Stimulated activated CD4-positive, alpha-beta T cell treated with anti-CD3 and anti-CD28 coated beads, Interleukin-2, amount 100 ng/mL, for 48 hours (primary cell): Measurements from ENCODE around the gene UGT2A1.

ENCODE experiments used
- DNase-seq, 2 donors: peaks; one replicate each; pipeline ENCODE4 v3.0.0-alpha.2; 2020

UGT2A1 gene

GRCh38 chr4:69584135-69584534, 68.9 kb downstream of the UGT2A1 start:
- DNase-seq = no peak

GRCh38 chr4:69583543-69583942, 69.5 kb downstream of the UGT2A1 start:
- DNase-seq = no peak

DNA sequence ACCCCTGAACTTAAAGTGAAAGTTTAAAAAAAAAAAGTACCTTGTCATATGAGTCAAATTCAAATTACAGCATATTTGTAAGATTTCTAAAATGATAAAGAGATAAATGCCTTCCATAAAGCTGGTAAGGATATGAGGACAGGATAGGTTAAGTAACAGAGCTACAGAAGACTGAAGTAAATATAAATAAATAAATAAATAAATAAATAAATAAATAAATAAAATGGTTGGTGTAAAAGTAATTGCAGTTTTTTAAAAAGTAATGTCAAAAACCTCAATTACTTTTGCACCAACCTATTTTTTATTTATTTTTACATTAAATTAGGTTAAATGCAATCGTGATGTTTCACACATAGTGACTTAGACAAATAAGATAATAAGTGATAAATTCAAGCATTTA, 75.8 kb downstream of the UGT2A1 start:
- DNase-seq = no peak

DNA sequence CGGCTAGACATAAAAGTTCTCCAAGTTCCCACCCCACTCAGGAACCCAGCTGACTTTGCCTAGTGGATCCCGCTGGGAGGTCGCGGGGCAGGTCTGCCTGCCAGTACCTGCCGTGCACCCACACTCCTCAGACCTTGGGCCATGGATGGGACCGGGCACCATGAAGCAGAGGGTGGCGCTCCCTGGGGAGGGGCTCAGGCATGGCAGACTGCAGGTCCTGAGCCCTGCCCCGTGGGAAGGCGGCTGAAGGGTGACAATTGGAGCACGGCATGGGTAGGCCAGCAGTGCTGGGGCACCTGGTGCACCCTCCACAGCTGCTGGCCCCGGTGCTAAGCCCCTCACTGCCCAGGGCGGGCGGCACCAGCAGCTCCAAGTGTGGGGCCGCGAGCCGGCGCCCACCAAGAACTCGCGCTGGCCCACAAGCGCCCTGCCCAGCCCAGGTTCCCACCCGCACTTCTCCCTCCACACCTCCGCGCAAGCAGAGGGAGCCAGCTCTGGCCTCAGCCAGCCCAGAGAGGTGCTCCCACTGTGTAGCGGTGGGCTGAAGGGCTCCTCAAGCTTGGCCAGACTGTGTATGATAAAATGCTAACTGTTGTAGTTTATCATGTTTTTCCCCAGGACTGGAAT, 76.7 kb downstream of the UGT2A1 start:
- no peak for DNase-seq

DNA sequence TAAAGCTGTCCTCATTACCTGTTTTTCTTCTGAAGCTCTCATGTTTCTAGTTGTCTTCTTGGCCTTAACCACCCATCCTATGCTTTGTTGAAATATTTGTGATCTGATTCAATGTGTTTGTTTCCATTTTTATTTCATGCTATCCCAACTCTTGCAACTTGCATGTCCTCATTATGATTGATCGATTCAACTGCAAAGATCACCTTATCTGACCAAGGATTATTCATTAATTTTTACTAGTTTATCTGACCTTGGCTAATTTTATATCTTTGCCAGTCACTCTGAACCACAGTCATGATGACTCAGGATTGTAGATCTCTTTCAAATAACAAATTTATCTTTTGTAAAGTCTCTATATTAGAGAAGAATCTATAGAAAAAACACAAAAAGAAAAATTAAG, 84.3 kb downstream of the UGT2A1 start:
- DNase-seq = no peak

- DNase-seq = no peak
These were observed 89.6 kb downstream of the UGT2A1 start for GRCh38 chr4:69563424-69563823.

- DNase-seq = no peak
These were observed 103.4 kb downstream of the UGT2A1 start for GRCh38 chr4:69549651-69550050.

- DNase-seq = no peak
These were observed 106.8 kb downstream of the UGT2A1 start for GRCh38 chr4:69546134-69546765.
